Small intestine (tissue), 7 donors: ENCODE results near the gene PIGU. TPM values are rescaled to one million over a fixed set of nuclear protein-coding genes. Genes with fewer than 3 reads are reported as not detected.

Experiments
- DNase-seq, 2 donors: peaks; one replicate each; pipeline versions ENCODE4 v3.0.0 to v3.0.0-alpha.2; 2013
- FAIRE-seq: peaks from 2 replicates; lab custom pipeline; 2012; peaks lifted over from hg19 to GRCh38; lab: Jason Lieb, UNC
- H3K27ac ChIP-seq, 3 donors: one replicate each; pipeline ENCODE4 v1.5.1; 2013; ENCODE audit warnings: low read length in 2 of 3, mild to moderate bottlenecking in 2 of 3, control low read depth in 1 of 3, inconsistent platforms in 1 of 3, low read depth in 1 of 3, moderate library complexity in 1 of 3
- H3K27me3 ChIP-seq, 3 donors: one replicate each; pipeline ENCODE4 v1.6.1; 2013; ENCODE audit warnings: low read length in 3 of 3, inconsistent platforms in 1 of 3; ENCODE audit not compliant: control insufficient read depth in 3 of 3, insufficient read depth in 3 of 3
- H3K36me3 ChIP-seq, 3 donors: one replicate each; pipeline ENCODE4 v1.6.1; 2013; ENCODE audit warnings: low read length in 3 of 3, inconsistent platforms in 1 of 3, low read depth in 1 of 3, mild to moderate bottlenecking in 1 of 3, moderate library complexity in 1 of 3; ENCODE audit not compliant: control insufficient read depth in 3 of 3, insufficient read depth in 2 of 3
- H3K4me1 ChIP-seq, 3 donors: one replicate each; pipeline ENCODE4 v1.6.1; 2013; ENCODE audit warnings: low read length in 2 of 3, inconsistent platforms in 1 of 3, low read depth in 1 of 3, mild to moderate bottlenecking in 1 of 3, moderate library complexity in 1 of 3; ENCODE audit not compliant: control insufficient read depth in 3 of 3, insufficient read depth in 2 of 3
- H3K4me3 ChIP-seq, 3 donors: one replicate each; pipeline ENCODE4 v1.5.1; 2013; ENCODE audit warnings: low read length in 3 of 3, control low read depth in 1 of 3, inconsistent platforms in 1 of 3, low read depth in 1 of 3, mild to moderate bottlenecking in 1 of 3, moderate library complexity in 1 of 3
- H3K9me3 ChIP-seq, 2 donors: one replicate each; pipeline ENCODE4 v1.6.1; 2013; ENCODE audit warnings: low read depth in 1 of 2, low read length in 1 of 2; ENCODE audit not compliant: control insufficient read depth in 2 of 2, insufficient read depth in 1 of 2
- WGBS, 3 donors: extraction: QIAGEN DNeasy Blood & Tissue Kit; methylation state at CpG; one replicate each; pipeline ENCODE4 v1.1.7; 2013; 5-methylcytosine and 5-hydroxymethylcytosine counted together
- polyA plus RNA-seq, 4 donors: library from polyadenylated mRNA; stranded (reverse) in 3 of 4; unstranded in 1 of 4; fragments of 200-250 nt in 3 of 4; fragments of 120-200 nt in 1 of 4; gene quantifications; one replicate each; pipeline versions ENCODE4 v1.2.1 to v1.2.3, GENCODE V29; 2013
- donor health status: healthy with polysubstance abuse.
- donor health status: control.
- donor health status: control.
- donor health status: Bipolar disorder and iron deficiency.
- donor health status: healthy.

PIGU gene
- polyA plus RNA-seq, 4 donors: 4.9 to 34.3 (median 16.2) TPM

DNA sequence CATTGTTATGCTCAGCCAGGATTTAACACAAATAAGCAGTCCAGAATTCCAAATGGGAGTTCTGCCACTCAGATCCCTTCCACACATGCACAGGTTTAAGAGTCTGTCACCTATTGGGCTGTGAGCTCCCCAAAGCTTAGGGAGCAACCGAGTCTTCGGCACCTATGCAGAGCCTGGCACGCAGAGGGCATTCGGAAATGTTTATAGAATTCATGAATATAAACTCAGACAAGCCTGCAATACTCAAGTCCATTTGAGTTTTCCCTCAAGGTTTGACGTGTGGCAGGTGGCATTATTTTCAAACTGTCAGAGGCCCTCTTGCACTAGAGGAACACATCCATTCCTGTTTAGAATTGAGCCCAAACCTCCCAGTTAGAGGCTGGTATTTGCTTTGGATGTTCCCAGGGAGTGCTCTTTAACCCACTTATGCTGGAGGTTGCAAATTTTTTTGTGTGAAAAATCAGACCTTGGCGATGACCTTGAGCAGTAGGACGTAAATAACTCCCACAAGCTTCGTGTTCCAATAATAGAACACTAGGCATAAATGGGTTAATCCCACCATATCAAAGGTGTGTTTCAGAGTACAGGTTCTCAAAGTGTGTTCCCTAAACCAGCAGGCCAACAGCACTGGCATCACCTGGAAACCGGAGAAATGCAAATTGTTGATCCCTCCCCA lies 90.3 kb downstream of the PIGU start:
- peaks cover 0 to 35% (median 0%) of the 10 kb centered on the region in 3 donors for H3K36me3 ChIP-seq
- WGBS, 3 donors: 92 to 93% (median 93%) methylated on average over 9 of the region's 9 CpGs

DNA sequence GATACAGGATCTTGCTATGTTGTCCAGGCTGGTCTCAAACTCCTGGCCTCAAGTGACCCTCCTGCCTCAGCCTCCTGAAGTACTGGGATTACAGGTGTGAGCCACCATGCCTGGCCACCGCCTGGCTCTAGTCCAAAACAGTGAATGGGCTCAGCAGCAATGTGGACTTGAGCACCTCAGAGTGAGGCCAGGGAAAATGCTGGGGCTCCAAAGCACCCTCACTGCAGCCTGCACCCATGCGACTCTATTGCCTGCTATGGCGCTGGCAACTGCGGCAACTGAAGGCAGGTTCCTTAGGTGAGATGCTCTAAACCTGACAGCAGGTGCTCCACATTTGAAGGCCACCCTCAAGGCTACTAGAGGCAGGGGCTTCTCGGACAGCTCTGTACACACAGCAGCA lies 91.9 kb downstream of the PIGU start:
- Histone ChIP-seq H3K9me3 (no peaks in the 10 kb centered on the region), H3K27ac (no peak overlapping the region), H3K4me3 (no peak overlapping the region), H3K36me3 (peaks cover 0 to 51% (median 0%) of the 10 kb centered on the region in 3 donors), H3K27me3 (no peaks in the 10 kb centered on the region), H3K4me1 (peaks cover 0 to 12% (median 0%) of the 10 kb centered on the region in 3 donors)
- WGBS, 3 donors: 93 to 98% (median 97%) methylated on average over 5 of the region's 5 CpGs
- FAIRE-seq (no peak), DNase-seq (no peak)

More for the DNA sequence above, 90.3 kb downstream of the PIGU start:
- FAIRE-seq (no peak), DNase-seq (no peak)
- no peaks in the 10 kb centered on the region for H3K27me3 ChIP-seq
- no peaks in the 10 kb centered on the region for H3K9me3 ChIP-seq
- H3K27ac ChIP-seq: no peak overlapping the region
- peaks cover 0 to 10% (median 0%) of the 10 kb centered on the region in 3 donors for H3K4me1 ChIP-seq
- no peak overlapping the region for H3K4me3 ChIP-seq

DNA sequence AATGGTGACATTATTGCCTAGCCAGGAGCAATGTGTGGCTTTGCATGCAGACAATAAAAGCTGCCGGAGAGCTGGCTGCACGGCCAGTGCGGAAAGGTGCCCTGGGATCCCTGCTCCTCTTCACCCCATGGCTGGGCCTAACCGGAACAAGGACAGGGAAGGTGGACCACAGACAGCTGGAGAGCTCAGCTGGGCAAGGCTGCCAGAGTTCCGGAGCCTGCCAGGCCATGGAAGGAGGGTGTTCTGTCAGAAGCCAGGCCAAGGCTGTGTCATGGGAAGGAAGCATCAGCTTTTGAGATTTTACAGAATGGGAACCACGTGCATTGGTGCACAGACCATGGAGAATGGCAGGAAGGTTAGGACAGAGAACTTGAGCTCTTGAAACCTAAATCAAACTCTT lies 93.3 kb downstream of the PIGU start:
- FAIRE-seq (no peak), DNase-seq (no peak)
- Histone ChIP-seq H3K27ac (no peak overlapping the region), H3K36me3 (peaks cover 0 to 55% (median 0%) of the 10 kb centered on the region in 3 donors), H3K9me3 (no peaks in the 10 kb centered on the region), H3K27me3 (no peaks in the 10 kb centered on the region), H3K4me3 (no peak overlapping the region), H3K4me1 (peaks cover 0 to 15% (median 0%) of the 10 kb centered on the region in 3 donors)
- WGBS, 3 donors: 85 to 89% (median 88%) methylated on average over 6 of the region's 6 CpGs

DNA sequence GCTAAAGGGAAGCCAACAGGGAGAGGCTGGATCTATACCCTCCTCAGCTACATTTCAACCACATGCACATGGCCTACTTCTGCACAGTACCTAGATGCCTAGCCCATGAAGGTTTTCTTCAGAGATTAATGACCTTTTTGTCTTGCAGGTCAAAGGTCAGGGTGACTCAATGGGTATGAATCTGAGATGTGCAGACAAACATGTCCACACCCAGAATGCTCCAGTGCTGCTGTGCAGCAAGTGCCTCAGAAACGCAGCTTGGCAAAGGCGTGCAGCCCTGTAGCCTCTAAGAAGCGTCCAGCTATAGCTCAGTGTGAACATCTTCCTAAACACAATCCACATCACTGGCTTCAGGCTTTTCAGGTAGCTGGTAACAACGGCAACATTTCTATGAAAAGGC lies 94.0 kb downstream of the PIGU start:
- FAIRE-seq (no peak), DNase-seq (peak in 1 of 2 donors; percentile 60)
- WGBS, 3 donors: 77 to 85% (median 78%) methylated on average over 4 of the region's 4 CpGs
- Histone ChIP-seq H3K27me3 (no peaks in the 10 kb centered on the region), H3K36me3 (peaks cover 0 to 56% (median 0%) of the 10 kb centered on the region in 3 donors), H3K4me3 (no peak overlapping the region), H3K4me1 (peaks cover 0 to 15% (median 0%) of the 10 kb centered on the region in 3 donors), H3K9me3 (no peaks in the 10 kb centered on the region), H3K27ac (no peak overlapping the region)

DNA sequence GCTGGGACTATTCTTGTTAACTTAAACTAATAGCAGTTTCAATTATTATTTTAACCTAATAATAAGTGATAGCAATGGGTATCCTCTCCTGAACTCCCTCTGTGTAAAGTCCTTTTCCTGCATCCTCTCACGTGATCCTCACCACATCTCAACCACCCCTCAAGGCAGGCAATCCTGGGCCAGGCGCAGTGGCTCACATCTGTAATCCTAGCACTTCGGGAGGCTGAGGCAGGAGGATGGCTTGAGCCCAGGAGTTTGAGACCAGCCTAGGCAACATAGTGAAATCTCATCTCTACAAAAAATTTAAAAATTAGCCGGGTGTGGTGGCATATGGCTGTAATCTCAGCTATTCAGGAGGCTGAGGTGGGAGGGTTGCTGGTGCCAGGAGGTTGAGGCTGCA lies 94.7 kb downstream of the PIGU start:
- FAIRE-seq: no peak
- no peak for DNase-seq
- Histone ChIP-seq H3K4me3 (no peak overlapping the region), H3K9me3 (no peaks in the 10 kb centered on the region), H3K4me1 (peaks cover 0 to 15% (median 0%) of the 10 kb centered on the region in 3 donors), H3K27me3 (no peaks in the 10 kb centered on the region), H3K36me3 (peaks cover 0 to 55% (median 0%) of the 10 kb centered on the region in 3 donors), H3K27ac (no peak overlapping the region)
- WGBS, 3 donors: 71 to 78% (median 77%) methylated on average over 4 of the region's 4 CpGs

DNA sequence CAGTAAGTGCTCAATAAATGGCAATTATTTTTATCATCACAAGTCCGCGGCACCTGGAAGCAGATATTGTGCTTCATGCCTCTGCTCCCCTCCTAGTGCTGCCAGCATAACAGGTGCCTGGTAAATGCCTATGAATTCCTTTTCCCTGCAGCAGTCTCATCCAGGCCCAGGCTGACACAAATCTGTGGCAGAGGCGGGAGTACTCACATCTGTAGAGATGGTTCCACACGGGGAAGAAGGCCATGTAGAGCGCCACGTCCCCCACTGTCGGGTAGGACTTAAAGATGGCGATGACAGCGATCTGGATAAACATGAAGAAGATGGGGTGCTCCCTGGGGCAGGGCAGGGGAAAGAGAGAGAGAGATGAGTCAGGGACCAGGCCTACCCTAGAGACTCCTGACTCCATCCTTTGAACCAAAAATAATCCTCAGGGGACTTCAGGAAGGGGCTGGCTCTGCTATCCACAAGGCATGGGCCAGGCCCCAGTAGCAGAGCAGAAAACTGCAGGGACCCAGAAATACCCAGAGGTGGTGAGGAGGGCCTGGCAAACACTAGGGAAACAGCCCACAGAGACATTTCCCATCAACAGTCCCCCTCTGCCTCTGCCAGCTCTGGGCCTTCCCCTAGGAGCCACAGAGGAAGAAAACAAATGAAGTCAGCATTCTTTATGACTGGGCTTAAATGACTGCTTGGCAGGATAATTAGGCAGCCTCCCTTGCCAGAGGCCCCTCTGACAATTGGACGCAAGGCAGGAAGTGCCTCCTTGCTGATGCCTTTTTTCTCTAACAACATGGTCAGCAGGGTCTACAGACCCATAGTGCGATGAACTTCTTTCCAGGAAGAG lies 95.3 kb downstream of the PIGU start:
- no peak for FAIRE-seq

DNA sequence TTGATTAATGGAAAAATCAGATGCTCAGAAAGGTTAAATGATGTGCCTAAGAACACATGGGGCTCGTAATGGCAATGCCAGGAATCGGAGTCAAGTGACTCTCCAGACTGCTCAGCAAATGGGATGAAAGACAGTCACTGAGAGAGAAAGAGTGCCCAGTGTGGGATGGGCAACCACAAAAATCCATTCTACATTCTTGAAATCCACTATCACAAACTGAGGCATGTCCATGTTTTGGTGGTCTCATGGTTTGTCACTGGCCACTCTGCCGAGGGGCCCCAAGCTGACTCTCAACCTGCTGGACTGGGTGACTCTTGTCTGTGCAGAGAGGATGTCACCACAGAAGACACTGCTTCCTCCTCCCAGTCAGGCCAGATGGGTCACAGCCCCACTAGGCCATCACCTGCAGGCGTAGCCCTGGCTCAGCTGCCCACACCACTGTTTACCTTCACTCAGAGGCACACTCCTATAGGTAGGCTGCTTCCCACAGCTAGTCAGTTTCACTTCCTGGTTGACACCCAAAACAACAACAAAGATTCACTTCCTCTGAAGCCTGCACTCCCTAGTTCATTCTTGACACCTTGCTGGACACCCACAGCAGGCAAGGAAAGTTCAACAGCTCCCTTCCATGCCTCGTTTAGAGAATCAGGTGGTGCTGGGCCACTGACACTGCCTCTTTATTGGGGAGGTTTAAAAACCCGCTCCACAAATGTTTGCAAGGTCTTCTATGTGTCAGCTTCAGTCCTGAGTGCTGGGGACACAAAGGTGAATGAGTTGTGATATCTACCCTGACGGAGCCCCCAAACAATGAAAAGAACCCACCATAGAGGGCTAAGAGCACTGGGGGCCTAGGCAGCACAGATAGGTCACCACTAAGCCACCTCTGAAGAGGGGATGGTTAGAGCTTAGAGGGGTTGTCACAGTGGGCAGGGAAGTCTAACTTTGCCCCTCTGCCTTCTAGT lies 96.6 kb downstream of the PIGU start:
- H3K4me3 ChIP-seq: no peak overlapping the region
- no peaks in the 10 kb centered on the region for H3K9me3 ChIP-seq
- 73 to 77% (median 76%) methylated on average over 7 of the region's 7 CpGs for WGBS, 3 donors
- FAIRE-seq (no peak), DNase-seq (peak in 1 of 2 donors; percentile 61)
- H3K36me3 ChIP-seq: peaks cover 0 to 58% (median 2%) of the 10 kb centered on the region in 3 donors
- H3K27me3 ChIP-seq: no peaks in the 10 kb centered on the region
- peaks cover 0 to 15% (median 0%) of the 10 kb centered on the region in 3 donors for H3K4me1 ChIP-seq
- peak overlapping the region in 1 of 3 donors; percentile 57 for H3K27ac ChIP-seq

More for the DNA sequence above, 95.3 kb downstream of the PIGU start:
- no peak for DNase-seq
- H3K4me3 ChIP-seq: no peak overlapping the region
- peaks cover 0 to 54% (median 0%) of the 10 kb centered on the region in 3 donors for H3K36me3 ChIP-seq
- peak overlapping the region in 1 of 3 donors; percentile 0 for H3K27ac ChIP-seq
- H3K9me3 ChIP-seq: no peaks in the 10 kb centered on the region
- peaks cover 0 to 15% (median 0%) of the 10 kb centered on the region in 3 donors for H3K4me1 ChIP-seq
- H3K27me3 ChIP-seq: no peaks in the 10 kb centered on the region
- WGBS, 3 donors: 82 to 87% (median 86%) methylated on average over 11 of the region's 11 CpGs
